Gastroesophageal sphincter (tissue), 3 donors: ENCODE data around the gene SLIT3.

Experiments
- CTCF ChIP-seq, 4 experiments: fragments of 200-600 bp in 2 of 4; fragments of 450-650 bp in 2 of 4; sonication (generic) in 1 of 4; IDR thresholded peaks; one replicate each; pipeline ENCODE4 v1.5.1; 2017 to 2019; ENCODE audit warnings: antibody characterized with exemption in 4 of 4, mild to moderate bottlenecking in 2 of 4, moderate library complexity in 2 of 4
- POLR2A ChIP-seq, 2 donors: fragments of 450-650 bp; IDR thresholded peaks; one replicate each; pipeline ENCODE4 v1.6.1; 2017; ENCODE audit warnings: antibody characterized with exemption in 2 of 2, mild to moderate bottlenecking in 2 of 2, moderate library complexity in 1 of 2
- POLR2AphosphoS5 ChIP-seq: sonication (generic); formaldehyde crosslinking; IDR thresholded peaks from one replicate; pipeline ENCODE4 v1.6.1; 2017; ENCODE audit warnings: antibody characterized with exemption

- TF ChIP-seq CTCF (IDR thresholded peaks at IDR 0.05) = no peak
- TF ChIP-seq POLR2AphosphoS5 = no peak
- no peak for TF ChIP-seq POLR2A (IDR thresholded peaks at IDR 0.05)
Observed at GRCh38 chr5:168800701-168801100, 500.2 kb downstream of the SLIT3 start.
